Duodenal mucosa (tissue), 2 donors: ENCODE data around the gene CCT3.
A peak's percentile ranks its signal among the peaks of the same experiment; 100 is the strongest.

Source experiments
- H3K27ac ChIP-seq: one replicate; pipeline ENCODE4 v1.7.0; 2013; ENCODE audit warnings: low read depth, low read length
- H3K27me3 ChIP-seq, 2 donors: one replicate each; pipeline ENCODE4 v1.7.0; 2013; ENCODE audit warnings: low read length in 2 of 2, control low read depth in 1 of 2; ENCODE audit not compliant: insufficient read depth in 2 of 2, control insufficient read depth in 1 of 2
- H3K36me3 ChIP-seq, 2 donors: one replicate each; pipeline ENCODE4 v1.7.0; 2013; ENCODE audit warnings: low read length in 2 of 2, control low read depth in 1 of 2; ENCODE audit not compliant: insufficient read depth in 2 of 2, control insufficient read depth in 1 of 2
- H3K4me1 ChIP-seq, 2 donors: one replicate each; pipeline ENCODE4 v1.7.0; 2013; ENCODE audit warnings: low read length in 2 of 2, control low read depth in 1 of 2; ENCODE audit not compliant: insufficient read depth in 2 of 2, control insufficient read depth in 1 of 2
- H3K4me3 ChIP-seq, 2 donors: one replicate each; pipeline ENCODE4 v1.7.0; 2013; ENCODE audit warnings: low read length in 2 of 2, low read depth in 1 of 2
- H3K9ac ChIP-seq, 2 donors: one replicate each; pipeline ENCODE4 v1.7.0; 2013; ENCODE audit warnings: low read length in 2 of 2, low read depth in 1 of 2
- H3K9me3 ChIP-seq, 2 donors: one replicate each; pipeline ENCODE4 v1.7.0; 2013; ENCODE audit warnings: low read length in 2 of 2, control low read depth in 1 of 2; ENCODE audit not compliant: control insufficient read depth in 1 of 2

Gene CCT3

DNA sequence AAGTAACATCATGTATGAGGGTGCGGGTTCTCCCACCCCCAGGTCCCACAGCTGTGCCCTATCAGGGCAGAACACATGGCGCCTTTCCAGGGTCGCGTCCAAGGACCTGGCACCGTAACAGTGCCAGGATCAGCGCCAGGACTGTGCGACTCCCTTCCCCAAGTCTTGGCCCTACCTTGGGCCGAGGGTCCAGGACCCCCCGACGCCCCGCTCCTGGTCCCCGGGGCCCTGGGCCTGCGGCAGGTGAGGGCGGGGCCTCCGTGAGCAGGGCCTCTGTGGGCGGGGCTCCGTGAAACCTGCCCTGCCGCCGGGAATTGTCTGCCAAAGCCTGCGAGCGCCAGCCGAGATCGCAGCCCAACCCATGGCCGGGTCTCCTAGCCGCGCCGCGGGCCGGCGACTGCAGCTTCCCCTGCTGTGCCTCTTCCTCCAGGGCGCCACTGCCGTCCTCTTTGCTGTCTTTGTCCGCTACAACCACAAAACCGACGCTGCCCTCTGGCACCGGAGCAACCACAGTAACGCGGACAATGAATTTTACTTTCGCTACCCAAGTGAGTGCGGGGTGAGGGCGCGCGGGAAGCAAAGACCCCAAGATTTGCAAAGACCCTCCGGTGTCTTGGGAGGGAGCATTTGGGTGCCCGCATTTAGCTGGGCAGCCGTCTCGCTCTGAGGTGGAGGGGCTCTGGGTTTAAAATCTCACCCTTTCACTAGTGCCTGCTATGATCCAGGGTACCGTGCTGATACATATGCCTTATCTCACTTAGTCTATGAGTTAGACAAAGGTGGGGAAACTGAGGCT lies 31.0 kb upstream of the CCT3 start, which contains the start of gene RHBG:
Gene RHBG, plus strand, starts transcription at position 323 of the 796 bp plus-strand sequence. Its CDS starts 39 bp downstream, at position 362.
- no peaks in the 10 kb centered on the region for H3K9me3 ChIP-seq
- peaks cover 0 to 11% of the 10 kb centered on the region in 2 donors for H3K4me1 ChIP-seq
- no peaks in the 10 kb centered on the region for H3K36me3 ChIP-seq
- peaks cover 17% of the 10 kb centered on the region in 2 donors for H3K27me3 ChIP-seq
- H3K9ac ChIP-seq = peak within 1 kb of the TSS; percentile 52 to 69
- H3K4me3 ChIP-seq = peak within 1 kb of the TSS; percentile 59 to 79
- no peak within 1 kb of the TSS for H3K27ac ChIP-seq

DNA sequence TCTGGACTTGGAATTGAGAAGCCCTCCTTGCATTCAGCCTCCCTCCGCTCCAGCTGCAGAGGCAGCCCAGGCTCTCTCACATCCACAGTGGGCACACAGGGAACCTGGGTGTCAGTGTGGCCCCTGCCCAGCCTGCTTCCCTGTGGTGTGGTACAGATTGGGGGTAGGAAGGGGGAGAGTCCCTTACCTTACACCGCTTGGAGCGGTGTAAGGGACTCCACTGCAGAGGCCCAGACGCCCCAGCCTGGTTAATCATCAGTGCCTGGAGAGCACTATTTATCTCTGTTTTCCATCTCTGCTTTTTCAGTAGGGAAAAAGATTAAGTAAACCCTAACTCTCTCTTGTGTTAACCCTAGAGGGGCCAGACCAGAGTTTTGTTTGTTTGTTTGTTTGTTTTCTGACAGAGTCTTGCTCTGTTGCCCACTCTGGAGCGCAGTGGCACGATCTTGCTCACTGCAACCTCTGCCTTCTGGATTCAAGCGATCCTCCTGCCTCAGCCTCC lies 30.1 kb upstream of the CCT3 start:
- H3K4me3 ChIP-seq = no peak overlapping the region

DNA sequence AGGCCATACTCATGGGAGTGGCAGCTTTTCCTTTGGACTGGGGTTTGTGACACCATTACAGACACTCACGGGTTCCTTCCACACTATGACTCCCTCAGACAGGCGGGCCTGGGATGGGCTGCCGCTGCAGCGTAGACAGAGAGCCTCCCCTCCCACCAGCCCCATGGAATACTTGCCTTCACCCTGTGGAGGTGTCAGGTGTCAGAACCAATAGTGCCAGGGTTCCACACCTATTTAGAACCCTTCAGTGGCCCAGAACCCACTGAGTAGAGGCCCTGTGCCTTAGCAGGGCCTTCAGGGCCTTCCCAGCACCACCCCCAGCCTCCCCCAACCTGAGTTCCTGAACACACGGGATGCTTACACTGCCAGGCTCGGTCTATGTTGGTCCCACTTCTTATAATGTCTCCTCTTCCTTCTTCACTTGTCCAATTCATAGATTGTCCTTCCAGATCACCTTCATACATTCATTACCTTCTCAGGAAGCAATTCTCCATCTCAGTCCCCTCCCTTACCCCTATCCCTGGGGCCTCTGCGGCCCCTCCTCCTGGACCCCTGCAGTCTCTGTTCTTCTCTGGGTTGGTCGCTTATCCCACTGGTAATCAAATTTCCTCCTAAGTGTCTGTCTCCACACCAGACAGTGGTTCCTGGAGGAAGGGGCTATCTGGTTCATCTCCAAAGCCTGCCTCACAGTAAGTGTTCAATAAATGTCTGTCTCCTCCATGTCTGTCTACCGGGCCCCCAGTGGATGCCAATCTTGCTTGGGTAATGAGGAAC lies 29.5 kb upstream of the CCT3 start:
- Histone ChIP-seq H3K27ac (no peak overlapping the region), H3K27me3 (peaks cover 20% of the 10 kb centered on the region in 2 donors), H3K36me3 (no peaks in the 10 kb centered on the region), H3K9me3 (no peaks in the 10 kb centered on the region), H3K4me3 (no peak overlapping the region), H3K4me1 (peaks cover 0 to 11% of the 10 kb centered on the region in 2 donors), H3K9ac (no peak overlapping the region)

More for the DNA sequence above, 30.1 kb upstream of the CCT3 start:
- Histone ChIP-seq H3K9ac (no peak overlapping the region), H3K27me3 (peaks cover 20% of the 10 kb centered on the region in 2 donors), H3K27ac (no peak overlapping the region), H3K4me1 (peaks cover 0 to 11% of the 10 kb centered on the region in 2 donors), H3K36me3 (no peaks in the 10 kb centered on the region), H3K9me3 (no peaks in the 10 kb centered on the region)

DNA sequence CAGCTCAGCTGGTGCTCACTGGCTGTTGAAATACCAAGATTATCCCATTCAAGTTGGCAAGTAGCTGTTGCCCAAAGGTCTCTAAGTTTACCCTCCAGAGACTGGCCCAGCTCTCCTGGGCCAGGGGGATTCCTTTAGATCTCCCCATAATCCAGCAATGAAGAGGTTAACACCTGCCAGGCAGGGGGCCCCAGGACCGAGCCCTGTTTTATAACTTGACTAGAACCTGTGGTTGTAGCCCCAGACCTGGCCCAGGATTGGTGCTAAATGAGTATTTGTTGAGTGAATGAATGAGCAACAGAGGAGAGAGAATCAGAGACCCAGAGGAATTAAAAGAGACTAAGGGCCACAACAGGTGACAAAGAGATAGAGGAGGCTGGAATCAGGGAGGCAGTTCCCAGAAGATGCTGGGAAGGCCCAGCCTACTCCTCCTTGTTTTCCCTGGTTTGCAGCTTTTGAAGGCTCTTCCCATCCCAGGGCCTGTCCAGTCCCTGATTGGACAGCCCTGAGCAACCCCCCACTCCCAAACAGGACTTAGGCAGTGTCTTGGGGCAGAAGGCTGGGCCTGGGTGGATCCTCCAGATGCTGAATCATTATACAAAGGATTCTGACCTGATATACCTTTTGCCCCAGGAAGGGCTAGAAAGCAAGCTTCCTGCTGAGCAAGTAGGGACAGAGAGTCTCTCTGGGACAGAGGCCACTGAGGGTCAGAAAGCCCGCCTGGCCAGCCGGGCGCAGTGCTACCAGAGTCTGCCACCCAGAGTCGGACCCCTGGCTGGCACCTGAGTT lies 28.5 kb upstream of the CCT3 start:
- Histone ChIP-seq H3K4me1 (peaks cover 0 to 9% of the 10 kb centered on the region in 2 donors), H3K27ac (no peak overlapping the region), H3K36me3 (no peaks in the 10 kb centered on the region)

DNA sequence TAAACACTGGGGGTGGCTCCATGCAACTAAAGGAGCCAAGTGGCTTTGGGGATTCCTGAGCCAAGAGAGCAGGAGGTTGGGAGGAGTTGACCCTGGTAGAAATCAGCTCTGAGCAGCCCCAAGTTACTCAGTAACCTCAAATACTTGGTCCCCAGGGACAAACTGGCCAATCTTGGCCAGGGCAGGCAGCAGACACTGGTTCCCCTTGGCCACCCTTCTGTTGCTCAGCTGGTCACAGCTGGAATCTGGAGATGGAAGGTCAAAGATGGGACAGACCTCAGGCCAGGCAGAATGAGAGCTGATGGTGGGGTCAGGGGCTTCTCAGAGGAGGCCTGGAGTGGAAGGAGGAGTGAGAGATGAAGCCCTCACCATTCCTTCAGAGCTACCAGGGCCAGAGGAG lies 27.7 kb upstream of the CCT3 start:
- Histone ChIP-seq H3K36me3 (no peaks in the 10 kb centered on the region), H3K9ac (no peak overlapping the region)

More for the DNA sequence above, 28.5 kb upstream of the CCT3 start:
- Histone ChIP-seq H3K4me3 (no peak overlapping the region), H3K27me3 (peaks cover 20% of the 10 kb centered on the region in 2 donors), H3K9me3 (no peaks in the 10 kb centered on the region), H3K9ac (no peak overlapping the region)

DNA sequence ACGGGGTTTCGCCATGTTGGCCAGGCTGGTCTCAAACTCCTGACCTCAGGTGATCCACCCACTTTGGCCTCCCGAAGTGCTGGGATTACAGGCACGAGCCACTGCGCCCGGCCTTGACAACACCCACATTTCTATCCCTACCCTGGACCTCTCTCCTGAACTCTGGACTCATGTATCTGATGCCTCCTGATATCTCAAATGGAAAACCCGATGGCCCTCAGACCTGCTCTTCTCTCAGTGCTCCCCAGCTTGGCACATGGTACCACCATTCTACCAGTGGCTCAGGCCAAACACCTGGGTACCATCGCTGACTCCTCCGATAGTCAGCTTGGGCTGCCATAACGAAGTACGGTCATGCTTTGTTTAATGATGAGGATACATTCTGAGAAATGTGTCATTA lies 22.4 kb upstream of the CCT3 start:
- Histone ChIP-seq H3K9me3 (no peaks in the 10 kb centered on the region), H3K27me3 (peaks cover 9 to 18% of the 10 kb centered on the region in 2 donors), H3K36me3 (no peaks in the 10 kb centered on the region), H3K4me3 (no peak overlapping the region), H3K4me1 (peaks cover 5 to 6% of the 10 kb centered on the region in 2 donors), H3K9ac (no peak overlapping the region), H3K27ac (no peak overlapping the region)

More for the DNA sequence above, 27.7 kb upstream of the CCT3 start:
- Histone ChIP-seq H3K4me3 (no peak overlapping the region), H3K27me3 (peaks cover 20% of the 10 kb centered on the region in 2 donors), H3K9me3 (no peaks in the 10 kb centered on the region), H3K4me1 (peaks cover 0 to 6% of the 10 kb centered on the region in 2 donors), H3K27ac (no peak overlapping the region)

DNA sequence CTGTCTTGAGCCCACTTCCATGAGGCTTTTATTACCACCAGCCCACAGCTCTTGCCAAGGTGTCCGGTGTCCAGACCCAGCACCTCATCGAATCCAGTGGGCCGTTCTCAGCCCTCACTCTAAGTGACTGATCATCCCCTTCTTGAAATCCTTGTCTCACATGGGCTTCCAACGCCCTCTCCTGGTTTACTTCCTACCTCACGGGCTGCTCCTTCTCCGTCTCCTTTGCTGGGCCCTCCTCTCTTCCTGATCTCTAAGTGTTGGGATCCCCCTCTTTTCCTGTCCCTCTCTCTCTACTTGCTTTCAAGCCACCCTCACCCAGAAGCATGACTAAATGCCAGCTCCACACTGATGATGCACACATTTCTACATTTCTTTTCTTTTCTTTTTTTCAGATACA lies 21.9 kb upstream of the CCT3 start:
- peaks cover 5 to 6% of the 10 kb centered on the region in 2 donors for H3K4me1 ChIP-seq
- H3K9me3 ChIP-seq = no peaks in the 10 kb centered on the region
- H3K36me3 ChIP-seq = no peaks in the 10 kb centered on the region
- H3K27ac ChIP-seq = no peak overlapping the region
- H3K9ac ChIP-seq = no peak overlapping the region
- H3K4me3 ChIP-seq = no peak overlapping the region
- peaks cover 9 to 16% of the 10 kb centered on the region in 2 donors for H3K27me3 ChIP-seq

DNA sequence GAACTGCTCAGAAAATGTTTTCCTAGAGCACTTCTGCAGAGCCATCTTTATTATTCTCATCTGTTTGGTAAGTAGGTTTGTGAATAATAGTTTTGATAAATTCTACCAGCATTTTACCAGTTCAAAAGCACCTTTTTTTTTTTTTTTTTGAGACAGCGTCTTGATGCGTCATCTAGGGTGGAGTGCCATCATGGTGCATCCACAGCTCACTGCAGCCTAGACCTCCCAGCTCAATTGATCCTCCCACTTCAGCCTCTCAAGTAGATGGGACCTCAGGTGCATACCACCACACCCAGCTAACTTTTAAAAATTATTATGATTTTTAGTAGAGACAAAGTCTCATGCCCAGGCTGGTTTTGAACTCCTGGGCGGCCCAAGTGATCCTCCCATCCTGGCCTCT lies 21.2 kb upstream of the CCT3 start:
- H3K36me3 ChIP-seq = no peaks in the 10 kb centered on the region
- no peak overlapping the region for H3K9ac ChIP-seq
- peaks cover 5 to 6% of the 10 kb centered on the region in 2 donors for H3K4me1 ChIP-seq
- no peak overlapping the region for H3K27ac ChIP-seq
- no peak overlapping the region for H3K4me3 ChIP-seq
- no peaks in the 10 kb centered on the region for H3K9me3 ChIP-seq
- H3K27me3 ChIP-seq = peaks cover 7 to 16% of the 10 kb centered on the region in 2 donors

DNA sequence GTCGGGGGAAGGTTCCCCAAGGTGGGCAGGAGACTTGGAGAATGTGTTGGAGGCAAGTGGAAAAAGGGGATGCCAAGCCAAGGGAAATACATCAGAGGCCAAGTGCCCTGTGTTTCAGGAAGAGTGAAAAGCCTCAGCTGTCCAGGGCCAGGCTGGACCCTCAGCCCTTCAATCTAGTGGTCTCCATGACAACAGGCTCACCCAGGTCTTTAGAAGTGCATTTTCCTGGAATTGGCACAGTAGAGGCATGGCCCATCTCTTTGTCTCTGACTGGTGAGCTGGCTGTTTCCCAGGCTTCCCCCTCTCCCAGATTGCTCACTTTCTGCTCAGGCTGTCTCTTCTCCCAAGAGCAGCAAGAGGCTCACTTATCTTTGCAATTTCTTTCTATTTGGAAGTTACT lies 20.5 kb upstream of the CCT3 start:
- Histone ChIP-seq H3K27ac (no peak overlapping the region), H3K9ac (no peak overlapping the region), H3K27me3 (peaks cover 3 to 11% of the 10 kb centered on the region in 2 donors), H3K4me3 (no peak overlapping the region), H3K36me3 (no peaks in the 10 kb centered on the region), H3K9me3 (no peaks in the 10 kb centered on the region), H3K4me1 (peaks cover 5 to 6% of the 10 kb centered on the region in 2 donors)
